GM23338 (cell line): ENCODE measurements around the gene MLNR. TPM values are rescaled to one million over a fixed set of nuclear protein-coding genes. Genes with fewer than 3 reads are reported as not detected.

Source experiments
- ATAC-seq: fragments of 200-7000 bp; cut with Tn5 transposase; 3 replicates; pipeline ENCODE4 v1.9.1; 2020
- DNase-seq: peaks from one replicate; pipeline ENCODE4 v3.0.0-alpha.2; 2015; ENCODE audit warnings: low spot score
- H2AFZ ChIP-seq: fragments of 200-600 bp; sonication (generic); 2 replicates; pipeline ENCODE4 v1.8.0; 2016; ENCODE audit warnings: antibody characterized with exemption, mild to moderate bottlenecking, moderate library complexity
- H3F3A ChIP-seq: fragments of 200-600 bp; sonication (generic); replicated peaks from 2 replicates; pipeline ENCODE4 v1.8.0; 2017; ENCODE audit warnings: antibody characterized with exemption, mixed run types, low read depth
- H3K27ac ChIP-seq: fragments of 200-600 bp; sonication (generic); 2 replicates; pipeline ENCODE4 v1.6.1; 2016; ENCODE audit warnings: low read depth
- H3K27me3 ChIP-seq: fragments of 200-600 bp; sonication (generic); 2 replicates; pipeline ENCODE4 v1.8.0; 2016; ENCODE audit warnings: mild to moderate bottlenecking, mixed run types, moderate library complexity; ENCODE audit not compliant: insufficient read depth
- H3K36me3 ChIP-seq: fragments of 200-600 bp; sonication (generic); 2 replicates; pipeline ENCODE4 v1.8.0; 2016; ENCODE audit warnings: mild to moderate bottlenecking; ENCODE audit not compliant: insufficient read depth
- H3K4me1 ChIP-seq: fragments of 200-600 bp; sonication (generic); 2 replicates; pipeline ENCODE4 v1.8.0; 2016; ENCODE audit warnings: mild to moderate bottlenecking, moderate library complexity; ENCODE audit not compliant: insufficient read depth
- H3K4me2 ChIP-seq: fragments of 200-600 bp; sonication (generic); 2 replicates; pipeline ENCODE4 v1.7.1; 2017; ENCODE audit warnings: mixed run types
- H3K4me3 ChIP-seq: fragments of 200-600 bp; sonication (generic); 2 replicates; pipeline ENCODE4 v1.6.1; 2016; ENCODE audit warnings: mixed run types
- H3K79me2 ChIP-seq: fragments of 200-600 bp; sonication (generic); replicated peaks from 2 replicates; pipeline ENCODE4 v1.8.0; 2017; ENCODE audit warnings: mild to moderate bottlenecking; ENCODE audit not compliant: insufficient read depth
- H3K9me2 ChIP-seq: fragments of 200-600 bp; sonication (generic); 2 replicates; pipeline ENCODE4 v1.8.0; 2017; ENCODE audit not compliant: insufficient read depth
- H4K20me1 ChIP-seq: fragments of 200-600 bp; sonication (generic); replicated peaks from 2 replicates; pipeline ENCODE4 v1.8.0; 2017; ENCODE audit warnings: mild to moderate bottlenecking; ENCODE audit not compliant: insufficient read depth
- H3K27ac Mint-ChIP-seq: 2 replicates; pipeline ENCODE4 v1.8.0; 2020; ENCODE audit warnings: inconsistent platforms, mild to moderate bottlenecking, moderate library complexity, mixed read lengths
- H3K27me3 Mint-ChIP-seq: 3 replicates; pipeline ENCODE4 v1.8.0; 2022; ENCODE audit warnings: low read depth, mild to moderate bottlenecking, moderate library complexity, mixed read lengths, inconsistent platforms; ENCODE audit not compliant: insufficient read depth, poor library complexity
- H3K36me3 Mint-ChIP-seq: 3 replicates; pipeline ENCODE4 v1.8.0; 2021; ENCODE audit warnings: low read depth, mild to moderate bottlenecking, inconsistent platforms, moderate library complexity, mixed read lengths
- H3K4me1 Mint-ChIP-seq: 3 replicates; pipeline ENCODE4 v1.8.0; 2020; ENCODE audit warnings: mild to moderate bottlenecking, inconsistent platforms, mixed read lengths
- H3K4me3 Mint-ChIP-seq: 3 replicates; pipeline ENCODE4 v1.8.0; 2021; ENCODE audit warnings: moderate library complexity, mild to moderate bottlenecking, inconsistent platforms, mixed read lengths
- H3K9me3 Mint-ChIP-seq: 3 replicates; pipeline ENCODE4 v1.8.0; 2020; ENCODE audit warnings: moderate library complexity, mild to moderate bottlenecking, inconsistent platforms, mixed read lengths
- CREB1 ChIP-seq: fragments of 250-450 bp; sonication (Bioruptor Pico); IDR thresholded peaks from 2 replicates; pipeline ENCODE4 v1.5.0; 2020; ENCODE audit warnings: low read depth, mild to moderate bottlenecking, moderate library complexity
- CTCF ChIP-seq, 2 experiments: fragments of 200-600 bp in 1 of 2; sonication (generic) in 1 of 2; conservative IDR thresholded peaks; 2 replicates each; pipeline versions ENCODE4 v1.5.1 to v1.6.1; 2016 to 2017; ENCODE audit warnings: antibody characterized with exemption in 2 of 2, low read depth in 2 of 2, mild to moderate bottlenecking in 2 of 2, moderate library complexity in 1 of 2
- EZH2 ChIP-seq: fragments of 200-600 bp; sonication (generic); IDR thresholded peaks from one replicate; pipeline ENCODE4 v1.8.0; 2017; ENCODE audit warnings: antibody characterized with exemption, mild to moderate bottlenecking, low read depth; ENCODE audit not compliant: unreplicated experiment
- EZH2phosphoT487 ChIP-seq: fragments of 200-600 bp; sonication (generic); IDR thresholded peaks from one replicate; pipeline ENCODE4 v1.8.1; 2018; ENCODE audit warnings: antibody characterized with exemption; ENCODE audit not compliant: unreplicated experiment
- NANOG ChIP-seq: IDR thresholded peaks from 2 replicates; pipeline ENCODE4 v1.6.1; 2016; ENCODE audit warnings: antibody characterized with exemption, borderline replicate concordance
- ZNF114 ChIP-seq: fragments of 250-450 bp; sonication (Bioruptor Pico); IDR thresholded peaks from 2 replicates; pipeline ENCODE4 v1.5.0; 2020; ENCODE audit warnings: mild to moderate bottlenecking, moderate library complexity
- polyA plus RNA-seq: library from polyadenylated mRNA; unstranded; fragments of >200 nt; fragmentation: Nextera tagmentation; extraction: Ambion mirVana; gene quantifications from 2 replicates; pipeline ENCODE4 v1.2.1, GENCODE V29; 2016
- total RNA-seq: library from RNA; depleted of rRNA; stranded (reverse); fragments of >200 nt; shearing (Covaris generic); gene quantifications from 2 replicates; pipeline ENCODE4 v1.2.3, GENCODE V29; 2014
- TF ChIP-seq, protein P1 (sequence below): fragments of 250-450 bp; sonication (Bioruptor Pico); IDR thresholded peaks from 2 replicates; pipeline ENCODE4 v1.5.0; 2020; ENCODE audit warnings: mild to moderate bottlenecking, moderate library complexity
- TF ChIP-seq, protein P2 (sequence below): IDR thresholded peaks from 2 replicates; pipeline ENCODE4 v1.6.1; 2016; ENCODE audit warnings: antibody characterized with exemption

Gene MLNR
- total and polyA plus RNA-seq, 2 experiments from 2014 or later = 0.17 TPM; not detected in 1

GRCh38 chr13:49241296-49241695 is 21.2 kb downstream of the MLNR start:
- H4K20me1 ChIP-seq = no peaks in the 10 kb centered on the region
- peaks cover 2% of the 10 kb centered on the region for H3K27me3 Mint-ChIP-seq
- H3K4me3 ChIP-seq = no peak overlapping the region
- no peaks in the 10 kb centered on the region for H3K4me1 Mint-ChIP-seq
- DNase-seq (no peak), ATAC-seq (no peak)
- no peak overlapping the region for H3K27ac Mint-ChIP-seq
- H3F3A ChIP-seq = no peaks in the 10 kb centered on the region
- no peaks in the 10 kb centered on the region for H3K4me1 ChIP-seq
- no peak overlapping the region for H3K4me3 Mint-ChIP-seq
- no peak overlapping the region for H2AFZ ChIP-seq
- no peaks in the 10 kb centered on the region for H3K9me2 ChIP-seq
- no peak overlapping the region for H3K27ac ChIP-seq
- H3K27me3 ChIP-seq = no peaks in the 10 kb centered on the region
- H3K36me3 Mint-ChIP-seq = no peaks in the 10 kb centered on the region
- TF ChIP-seq CREB1 (CRISPR knock-in tag) (no peak), ZNF114 (CRISPR knock-in tag) (no peak), EZH2phosphoT487 (no peak), CTCF (conservative IDR thresholded peaks at IDR 0.05; ENCODE audit: low read depth in 2 of 2) (no peak), NANOG (no peak), EZH2 (no peak)
- TF ChIP-seq, protein P1, sequence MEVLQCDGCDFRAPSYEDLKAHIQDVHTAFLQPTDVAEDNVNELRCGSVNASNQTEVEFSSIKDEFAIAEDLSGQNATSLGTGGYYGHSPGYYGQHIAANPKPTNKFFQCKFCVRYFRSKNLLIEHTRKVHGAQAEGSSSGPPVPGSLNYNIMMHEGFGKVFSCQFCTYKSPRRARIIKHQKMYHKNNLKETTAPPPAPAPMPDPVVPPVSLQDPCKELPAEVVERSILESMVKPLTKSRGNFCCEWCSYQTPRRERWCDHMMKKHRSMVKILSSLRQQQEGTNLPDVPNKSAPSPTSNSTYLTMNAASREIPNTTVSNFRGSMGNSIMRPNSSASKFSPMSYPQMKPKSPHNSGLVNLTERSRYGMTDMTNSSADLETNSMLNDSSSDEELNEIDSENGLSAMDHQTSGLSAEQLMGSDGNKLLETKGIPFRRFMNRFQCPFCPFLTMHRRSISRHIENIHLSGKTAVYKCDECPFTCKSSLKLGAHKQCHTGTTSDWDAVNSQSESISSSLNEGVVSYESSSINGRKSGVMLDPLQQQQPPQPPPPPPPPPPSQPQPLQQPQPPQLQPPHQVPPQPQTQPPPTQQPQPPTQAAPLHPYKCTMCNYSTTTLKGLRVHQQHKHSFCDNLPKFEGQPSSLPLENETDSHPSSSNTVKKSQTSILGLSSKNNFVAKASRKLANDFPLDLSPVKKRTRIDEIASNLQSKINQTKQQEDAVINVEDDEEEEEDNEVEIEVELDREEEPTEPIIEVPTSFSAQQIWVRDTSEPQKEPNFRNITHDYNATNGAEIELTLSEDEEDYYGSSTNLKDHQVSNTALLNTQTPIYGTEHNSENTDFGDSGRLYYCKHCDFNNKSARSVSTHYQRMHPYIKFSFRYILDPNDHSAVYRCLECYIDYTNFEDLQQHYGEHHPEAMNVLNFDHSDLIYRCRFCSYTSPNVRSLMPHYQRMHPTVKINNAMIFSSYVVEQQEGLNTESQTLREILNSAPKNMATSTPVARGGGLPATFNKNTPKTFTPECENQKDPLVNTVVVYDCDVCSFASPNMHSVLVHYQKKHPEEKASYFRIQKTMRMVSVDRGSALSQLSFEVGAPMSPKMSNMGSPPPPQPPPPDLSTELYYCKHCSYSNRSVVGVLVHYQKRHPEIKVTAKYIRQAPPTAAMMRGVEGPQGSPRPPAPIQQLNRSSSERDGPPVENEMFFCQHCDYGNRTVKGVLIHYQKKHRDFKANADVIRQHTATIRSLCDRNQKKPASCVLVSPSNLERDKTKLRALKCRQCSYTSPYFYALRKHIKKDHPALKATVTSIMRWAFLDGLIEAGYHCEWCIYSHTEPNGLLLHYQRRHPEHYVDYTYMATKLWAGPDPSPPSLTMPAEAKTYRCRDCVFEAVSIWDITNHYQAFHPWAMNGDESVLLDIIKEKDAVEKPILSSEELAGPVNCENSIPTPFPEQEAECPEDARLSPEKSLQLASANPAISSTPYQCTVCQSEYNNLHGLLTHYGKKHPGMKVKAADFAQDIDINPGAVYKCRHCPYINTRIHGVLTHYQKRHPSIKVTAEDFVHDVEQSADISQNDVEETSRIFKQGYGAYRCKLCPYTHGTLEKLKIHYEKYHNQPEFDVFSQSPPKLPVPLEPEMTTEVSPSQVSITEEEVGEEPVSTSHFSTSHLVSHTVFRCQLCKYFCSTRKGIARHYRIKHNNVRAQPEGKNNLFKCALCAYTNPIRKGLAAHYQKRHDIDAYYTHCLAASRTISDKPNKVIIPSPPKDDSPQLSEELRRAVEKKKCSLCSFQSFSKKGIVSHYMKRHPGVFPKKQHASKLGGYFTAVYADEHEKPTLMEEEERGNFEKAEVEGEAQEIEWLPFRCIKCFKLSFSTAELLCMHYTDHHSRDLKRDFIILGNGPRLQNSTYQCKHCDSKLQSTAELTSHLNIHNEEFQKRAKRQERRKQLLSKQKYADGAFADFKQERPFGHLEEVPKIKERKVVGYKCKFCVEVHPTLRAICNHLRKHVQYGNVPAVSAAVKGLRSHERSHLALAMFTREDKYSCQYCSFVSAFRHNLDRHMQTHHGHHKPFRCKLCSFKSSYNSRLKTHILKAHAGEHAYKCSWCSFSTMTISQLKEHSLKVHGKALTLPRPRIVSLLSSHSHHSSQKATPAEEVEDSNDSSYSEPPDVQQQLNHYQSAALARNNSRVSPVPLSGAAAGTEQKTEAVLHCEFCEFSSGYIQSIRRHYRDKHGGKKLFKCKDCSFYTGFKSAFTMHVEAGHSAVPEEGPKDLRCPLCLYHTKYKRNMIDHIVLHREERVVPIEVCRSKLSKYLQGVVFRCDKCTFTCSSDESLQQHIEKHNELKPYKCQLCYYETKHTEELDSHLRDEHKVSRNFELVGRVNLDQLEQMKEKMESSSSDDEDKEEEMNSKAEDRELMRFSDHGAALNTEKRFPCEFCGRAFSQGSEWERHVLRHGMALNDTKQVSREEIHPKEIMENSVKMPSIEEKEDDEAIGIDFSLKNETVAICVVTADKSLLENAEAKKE (CRISPR knock-in tag) = no peak
- TF ChIP-seq, protein P2, sequence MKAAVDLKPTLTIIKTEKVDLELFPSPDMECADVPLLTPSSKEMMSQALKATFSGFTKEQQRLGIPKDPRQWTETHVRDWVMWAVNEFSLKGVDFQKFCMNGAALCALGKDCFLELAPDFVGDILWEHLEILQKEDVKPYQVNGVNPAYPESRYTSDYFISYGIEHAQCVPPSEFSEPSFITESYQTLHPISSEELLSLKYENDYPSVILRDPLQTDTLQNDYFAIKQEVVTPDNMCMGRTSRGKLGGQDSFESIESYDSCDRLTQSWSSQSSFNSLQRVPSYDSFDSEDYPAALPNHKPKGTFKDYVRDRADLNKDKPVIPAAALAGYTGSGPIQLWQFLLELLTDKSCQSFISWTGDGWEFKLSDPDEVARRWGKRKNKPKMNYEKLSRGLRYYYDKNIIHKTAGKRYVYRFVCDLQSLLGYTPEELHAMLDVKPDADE = no peak
- no peak overlapping the region for H3K4me2 ChIP-seq
- no peaks in the 10 kb centered on the region for H3K36me3 ChIP-seq
- no peaks in the 10 kb centered on the region for H3K79me2 ChIP-seq
- no peaks in the 10 kb centered on the region; the same call in 2 of the 3 replicates for H3K9me3 Mint-ChIP-seq
